Measurements from ENCODE around the gene LANCL2. TPM values are rescaled to one million over a fixed set of nuclear protein-coding genes. Genes with fewer than 3 reads are reported as not detected.

LANCL2 gene
- total and polyA plus RNA-seq, 2 of the 4 experiments (the other 2 are of a cell fraction) = 11.7 to 17.9 TPM

GRCh38 chr7:55476852-55477780 lies 112.0 kb downstream of the LANCL2 start:
- intact Hi-C loops (cut with micrococcal nuclease) (loop anchor here (5.0 kb wide), 2 partner anchors 70 to 110 kb away; partner anchors contain the start of gene LANCL2), in situ Hi-C loops (cut with MboI; ENCODE audit: low sequenced_read_pairs) (no loop called here), dilution Hi-C loops (cut with HindIII; ENCODE audit: low sequenced_read_pairs, unreplicated experiment) (no loop called here)
- no peak for ATAC-seq (ENCODE audit: low read depth)
- Histone ChIP-seq H3K4me1 (ENCODE audit: control insufficient read depth, insufficient read depth, low read length) (peaks cover 30% of the 10 kb centered on the region), H3K14ac (replicated peaks; ENCODE audit: low read depth, low read length) (peak overlapping the region; percentile 96), H2AK9ac (replicated peaks; ENCODE audit: low read depth, low read length, poor library complexity) (peak overlapping the region; percentile 77), H3K56ac (ENCODE audit: extremely low read depth, insufficient read depth, low read length) (peak overlapping the region; percentile 55; the same call in 1 of the 2 replicates), H4K20me1 (ENCODE audit: insufficient read depth, low read length) (peaks cover 16% of the 10 kb centered on the region), H2BK20ac (ENCODE audit: low read depth, low read length) (peak overlapping the region; percentile 95), H3K9me3 (ENCODE audit: control insufficient read depth, insufficient read depth, low read length) (no peaks in the 10 kb centered on the region), H2BK120ac (ENCODE audit: low read depth, low read length) (peak overlapping the region; percentile 92), H2AFZ (replicated peaks; ENCODE audit: low read length, poor library complexity) (peak overlapping the region; percentile 58), H4K8ac (ENCODE audit: low read depth in 2 of 2, low read length in 2 of 2) (peak overlapping the region; percentile 4 to 85; a peak in 3 of 4 replicates), H3K9ac (ENCODE audit: low read depth, low read length) (peak overlapping the region; percentile 2; the same call in 1 of the 2 replicates), H2AK5ac (ENCODE audit: low read depth, low read length) (peak overlapping the region; percentile 98), H3K79me1 (ENCODE audit: low read depth in 1 of 2, low read length in 2 of 2) (peaks cover 26 to 60% of the 10 kb centered on the region in 2 experiments), H3K4me2 (ENCODE audit: low read depth, low read length) (no peak overlapping the region), H3K36me3 (ENCODE audit: control insufficient read depth, insufficient read depth, low read length) (peaks cover 13% of the 10 kb centered on the region), H3K18ac (ENCODE audit: low read depth, low read length) (peak overlapping the region; percentile 81), H3K27ac (ENCODE audit: insufficient read depth, low read length) (peak overlapping the region; percentile 41), H3K4me3 (ENCODE audit: insufficient read depth, low read depth, low read length) (no peak overlapping the region), H2BK5ac (ENCODE audit: low read depth, low read length, poor library complexity, severe bottlenecking) (peak overlapping the region; percentile 71), H3K23ac (ENCODE audit: low read depth, low read length) (peak overlapping the region; percentile 94), H4K5ac (ENCODE audit: low read depth, low read length) (peak overlapping the region; percentile 66), H3K4ac (ENCODE audit: low read depth, low read length) (peak overlapping the region; percentile 98), H3K9me1 (ENCODE audit: insufficient read depth, low read length) (peaks cover 32% of the 10 kb centered on the region), H4K91ac (ENCODE audit: insufficient read depth, low read depth, low read length) (peak overlapping the region; percentile 82), H2BK15ac (ENCODE audit: low read depth, low read length) (peak overlapping the region; percentile 93), H3K27me3 (ENCODE audit: control insufficient read depth, insufficient read depth, low read length) (no peaks in the 10 kb centered on the region)
- DNase-seq = no peak
- CTCF ChIA-PET = no interaction called here
- POLR2A ChIA-PET (ENCODE audit: unreplicated experiment) = no interaction called here
- TF ChIP-seq POLR2A (IDR thresholded peaks at IDR 0.05; ENCODE audit: low read depth, low read length) (no peak), MAZ (IDR thresholded peaks at IDR 0.05; ENCODE audit: borderline replicate concordance, low read depth, low read length) (no peak), MXI1 (IDR thresholded peaks at IDR 0.05; ENCODE audit: borderline replicate concordance, low read depth, low read length) (no peak), MAFK (IDR thresholded peaks at IDR 0.05; ENCODE audit: low read depth, low read length) (no peak)
- BruUV-seq (replicated peaks) = no TSS peak
- 95 to 100% methylated on average over 1 to 11 of the region's 19 CpGs for WGBS, 2 experiments (ENCODE audit: extremely low coverage in 2 of 2, insufficient read length in 1 of 2)

Data from IMR-90 (cell line).